HG03432 (cell line): Measurements from ENCODE around the gene OSM.

Experiments used
- ATAC-seq: cut with Tn5 transposase; IDR thresholded peaks from one replicate; pipeline ENCODE4 v1.9.1; 2021; ENCODE audit warnings: mild to moderate bottlenecking, moderate library complexity; ENCODE audit not compliant: unreplicated experiment

The OSM gene

GRCh38 chr22:30285846-30286200, 19.2 kb upstream of the OSM start:
- ATAC-seq, result no peak

GRCh38 chr22:30285176-30285845, 18.7 kb upstream of the OSM start:
- no peak for ATAC-seq

DNA sequence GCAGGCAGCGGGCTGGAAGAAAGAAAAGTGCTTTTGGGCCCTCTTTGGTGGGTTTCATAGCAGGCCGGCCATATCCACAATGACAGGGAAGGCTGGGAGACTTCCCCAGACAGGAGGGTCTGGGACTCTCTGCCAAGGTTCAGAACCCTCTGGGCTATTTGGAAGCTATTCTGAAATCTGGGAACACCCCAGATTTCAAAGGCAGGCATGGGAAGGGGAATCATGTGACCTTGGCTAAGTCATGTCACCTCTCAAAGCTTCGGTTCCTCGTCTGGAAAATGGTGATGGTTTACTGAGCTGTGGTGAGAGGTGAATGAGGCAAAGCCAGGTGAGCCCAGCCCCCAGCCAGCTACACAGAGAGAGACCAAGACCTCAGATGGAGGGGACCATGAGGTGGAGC, 18.0 kb upstream of the OSM start:
- no peak for ATAC-seq

- ATAC-seq, result no peak
Observed at GRCh38 chr22:30284172-30284571, 17.5 kb upstream of the OSM start.

- ATAC-seq, result no peak
Observed at GRCh38 chr22:30283342-30283741, 16.7 kb upstream of the OSM start.

GRCh38 chr22:30282616-30283046, 16.0 kb upstream of the OSM start:
- no peak for ATAC-seq

DNA sequence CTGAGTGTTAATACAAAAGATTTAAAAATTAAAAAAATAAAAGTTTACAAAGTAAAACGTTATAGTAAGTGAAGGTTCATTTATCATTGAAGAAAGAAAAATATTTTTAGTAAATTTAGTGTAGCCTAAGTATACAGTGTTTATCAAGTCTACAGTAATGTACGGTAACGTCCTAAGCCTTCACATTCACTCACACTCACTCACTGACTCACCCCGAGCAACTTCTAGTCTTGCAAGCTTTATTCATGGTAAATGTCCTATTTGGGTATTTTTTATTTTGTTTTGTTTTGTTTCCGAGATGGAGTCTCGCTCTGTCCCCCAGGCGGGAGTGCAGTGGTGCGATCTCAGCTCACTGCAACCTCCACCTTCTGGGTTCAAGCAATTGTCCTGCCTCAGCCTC, 13.9 kb upstream of the OSM start:
- no peak for ATAC-seq

GRCh38 chr22:30279932-30280331, 13.3 kb upstream of the OSM start:
- no peak for ATAC-seq

DNA sequence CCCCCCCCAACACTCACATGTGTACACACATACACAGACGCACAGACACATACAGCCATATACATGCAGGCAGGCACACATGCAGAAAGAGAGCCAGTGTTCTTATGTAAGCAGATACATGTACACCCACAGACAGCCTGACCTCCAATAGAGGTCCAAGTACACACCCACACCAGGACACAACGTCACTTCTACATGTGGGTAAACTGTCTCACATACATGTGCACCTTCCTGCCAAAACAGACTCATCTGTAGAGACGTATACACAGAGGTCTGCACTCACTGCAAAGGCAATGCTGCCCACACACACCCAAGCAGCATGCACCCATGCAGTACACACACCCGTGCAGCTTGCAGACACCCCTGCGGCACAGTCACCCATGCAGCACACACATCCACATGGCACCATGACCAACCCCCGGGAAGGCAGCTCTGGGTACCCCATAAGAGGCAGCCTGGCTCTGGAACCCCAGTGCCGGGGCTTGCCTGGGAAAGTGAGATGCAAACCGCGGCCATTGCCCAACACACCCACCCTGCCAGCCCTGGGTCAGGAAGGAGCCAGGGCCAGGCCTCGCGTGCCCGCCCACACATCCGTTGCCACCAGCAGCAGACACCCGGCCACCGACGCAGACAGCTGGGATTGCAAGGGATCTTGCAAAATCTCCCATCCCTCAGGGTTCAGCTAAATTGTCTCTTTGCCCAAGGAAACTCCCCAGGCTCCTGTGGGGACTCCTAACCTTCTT, 12.6 kb upstream of the OSM start:
- no peak for ATAC-seq

DNA sequence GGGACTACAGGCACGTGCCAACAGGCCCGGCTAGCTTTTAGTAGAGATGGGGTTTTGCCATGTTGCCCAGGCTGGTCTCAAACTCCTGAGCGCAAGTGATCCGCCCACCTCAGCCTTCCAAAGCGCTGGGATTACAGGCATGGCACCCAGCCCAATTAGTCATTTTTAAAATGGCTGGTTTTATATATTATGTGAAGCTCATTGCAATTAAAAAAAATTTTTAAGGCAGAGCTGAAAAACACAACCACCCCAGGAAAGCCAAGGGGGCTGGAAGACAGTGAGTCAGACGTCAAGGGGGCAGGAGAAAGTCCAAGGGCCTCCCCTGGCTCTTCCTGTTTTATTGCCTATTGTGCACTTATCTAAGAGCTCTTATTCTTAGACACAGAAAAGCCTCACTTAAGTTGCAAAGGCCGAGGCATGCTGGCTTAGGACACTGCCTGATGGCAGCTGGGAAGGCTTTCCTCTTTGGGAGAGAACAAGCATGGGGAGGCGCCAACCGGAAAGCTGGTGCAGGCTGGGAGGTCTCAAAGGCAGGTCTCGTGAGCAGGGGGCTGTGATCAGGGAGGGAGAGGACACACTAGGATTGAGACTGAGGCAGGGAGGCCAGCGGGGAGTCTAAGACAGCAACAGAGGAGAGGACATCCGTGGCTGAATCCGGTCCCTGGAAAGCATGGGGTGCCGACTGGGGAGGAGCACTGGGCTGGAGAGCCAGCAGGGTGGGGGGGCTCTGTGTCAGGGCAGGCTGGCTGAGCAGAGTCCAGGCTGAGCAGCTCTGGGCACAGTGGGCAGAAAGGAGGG, 11.1 kb upstream of the OSM start:
- ATAC-seq, result no peak

- no peak for ATAC-seq
Observed at GRCh38 chr22:30276039-30276438, 9.4 kb upstream of the OSM start.

GRCh38 chr22:30275625-30276024, 9.0 kb upstream of the OSM start:
- no peak for ATAC-seq

- no peak for ATAC-seq
Observed at GRCh38 chr22:30274437-30274812, 7.8 kb upstream of the OSM start.

- ATAC-seq, result no peak
Observed at GRCh38 chr22:30273711-30274436, 7.2 kb upstream of the OSM start.

GRCh38 chr22:30272781-30273601, 6.3 kb upstream of the OSM start:
- ATAC-seq, result no peak

DNA sequence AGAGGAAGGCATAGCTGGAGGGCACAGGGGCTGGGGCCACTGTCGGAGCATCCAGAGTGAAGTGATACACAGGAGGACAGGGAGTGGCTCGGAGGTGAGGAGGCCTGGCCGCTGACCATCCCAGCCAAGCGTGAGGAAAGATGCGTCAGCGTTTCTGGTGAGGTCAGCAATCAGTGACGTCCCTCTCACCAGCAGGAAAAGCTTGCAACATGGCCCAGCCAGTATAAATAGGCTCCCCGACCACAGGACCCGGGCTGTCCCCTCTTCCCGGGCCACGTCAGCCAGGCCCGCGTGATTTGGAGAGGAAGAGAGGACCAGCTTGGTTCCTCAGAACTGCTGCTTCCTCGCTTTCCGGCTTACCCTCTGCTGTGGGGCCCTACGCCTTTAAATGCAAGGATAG, 4.2 kb upstream of the OSM start:
- no peak for ATAC-seq

- ATAC-seq, result no peak
Observed at GRCh38 chr22:30268331-30268730, 1.7 kb upstream of the OSM start.

- ATAC-seq, result no peak
Observed at GRCh38 chr22:30267382-30268302, 991 bp upstream of the OSM start.

GRCh38 chr22:30265823-30266444, 717 bp downstream of the OSM start:
- peak; percentile 69 for ATAC-seq
